ENCODE measurements around the gene BMP15. TPM values are rescaled to one million over a fixed set of nuclear protein-coding genes. Genes with fewer than 3 reads are reported as not detected.

Gene BMP15
- total RNA-seq, 2 donors from 2014 or later, result not detected

DNA sequence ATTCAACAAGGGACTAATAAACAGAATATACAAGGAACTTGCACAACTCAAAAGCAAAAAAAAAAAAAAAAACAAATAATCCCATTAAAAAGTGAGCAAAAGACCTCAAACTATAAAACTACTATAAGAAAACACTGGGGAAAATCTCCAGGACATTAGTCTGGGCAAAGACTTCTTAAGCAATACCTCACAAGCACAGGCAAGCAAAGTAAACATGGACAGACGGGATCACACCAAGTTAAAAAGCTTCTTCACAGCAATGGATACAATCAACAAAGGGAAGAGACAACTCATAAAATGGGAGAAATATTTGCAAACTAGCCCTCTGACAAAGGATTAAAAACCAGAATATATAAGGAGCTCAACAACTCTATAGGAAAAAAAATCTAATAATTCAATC is 17.1 kb upstream of the BMP15 start:
- no peak overlapping the region for H3K27ac ChIP-seq
- no peak for DNase-seq
- H3K9me3 ChIP-seq, result no peaks in the 10 kb centered on the region
- no peak overlapping the region for H3K9ac ChIP-seq (ENCODE audit: low read depth in 2 of 2, low read length in 2 of 2)
- no peaks in the 10 kb centered on the region for H3K4me1 ChIP-seq
- H3K36me3 ChIP-seq, result no peaks in the 10 kb centered on the region
- TF ChIP-seq, protein P1, sequence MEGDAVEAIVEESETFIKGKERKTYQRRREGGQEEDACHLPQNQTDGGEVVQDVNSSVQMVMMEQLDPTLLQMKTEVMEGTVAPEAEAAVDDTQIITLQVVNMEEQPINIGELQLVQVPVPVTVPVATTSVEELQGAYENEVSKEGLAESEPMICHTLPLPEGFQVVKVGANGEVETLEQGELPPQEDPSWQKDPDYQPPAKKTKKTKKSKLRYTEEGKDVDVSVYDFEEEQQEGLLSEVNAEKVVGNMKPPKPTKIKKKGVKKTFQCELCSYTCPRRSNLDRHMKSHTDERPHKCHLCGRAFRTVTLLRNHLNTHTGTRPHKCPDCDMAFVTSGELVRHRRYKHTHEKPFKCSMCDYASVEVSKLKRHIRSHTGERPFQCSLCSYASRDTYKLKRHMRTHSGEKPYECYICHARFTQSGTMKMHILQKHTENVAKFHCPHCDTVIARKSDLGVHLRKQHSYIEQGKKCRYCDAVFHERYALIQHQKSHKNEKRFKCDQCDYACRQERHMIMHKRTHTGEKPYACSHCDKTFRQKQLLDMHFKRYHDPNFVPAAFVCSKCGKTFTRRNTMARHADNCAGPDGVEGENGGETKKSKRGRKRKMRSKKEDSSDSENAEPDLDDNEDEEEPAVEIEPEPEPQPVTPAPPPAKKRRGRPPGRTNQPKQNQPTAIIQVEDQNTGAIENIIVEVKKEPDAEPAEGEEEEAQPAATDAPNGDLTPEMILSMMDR (IDR thresholded peaks at IDR 0.05), result no peak
- no peaks in the 10 kb centered on the region for H3K27me3 ChIP-seq
- intact Hi-C loops (cut with DNase I), result no loop called here
- H3K4me3 ChIP-seq, result no peak overlapping the region

DNA sequence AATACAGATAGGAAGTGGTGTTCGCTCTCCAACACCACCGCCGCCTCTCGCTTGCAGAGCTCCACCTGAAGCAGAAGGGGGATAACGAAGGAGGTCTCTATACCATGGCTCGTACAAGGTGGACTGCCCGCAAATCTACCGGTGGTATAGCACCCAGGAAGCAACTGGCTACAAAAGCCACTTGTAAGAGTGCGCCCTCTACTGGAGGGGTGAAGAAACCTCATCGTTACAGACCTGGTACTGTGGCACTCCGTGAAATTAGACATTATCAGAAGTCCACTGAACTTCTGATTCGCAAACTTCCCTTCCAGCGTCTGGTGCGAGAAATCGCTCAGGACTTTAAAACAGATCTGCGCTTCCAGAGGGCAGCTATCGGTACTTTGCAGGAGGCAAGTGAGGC is 5.2 kb upstream of the BMP15 start:
- peak; percentile 21 for DNase-seq
- Histone ChIP-seq H3K36me3 (no peaks in the 10 kb centered on the region), H3K9me3 (no peaks in the 10 kb centered on the region), H3K27ac (no peak overlapping the region), H3K9ac (ENCODE audit: low read depth in 2 of 2, low read length in 2 of 2) (no peak overlapping the region), H3K4me1 (no peaks in the 10 kb centered on the region), H3K4me3 (no peak overlapping the region), H3K27me3 (peaks cover 9% of the 10 kb centered on the region)
- TF ChIP-seq, protein P1 (IDR thresholded peaks at IDR 0.05), result peak; percentile 44
- intact Hi-C loops (cut with DNase I), result loop anchor here (2.0 kb wide), 1 partner anchor 157 kb away; no protein-coding TSS in a partner anchor

DNA sequence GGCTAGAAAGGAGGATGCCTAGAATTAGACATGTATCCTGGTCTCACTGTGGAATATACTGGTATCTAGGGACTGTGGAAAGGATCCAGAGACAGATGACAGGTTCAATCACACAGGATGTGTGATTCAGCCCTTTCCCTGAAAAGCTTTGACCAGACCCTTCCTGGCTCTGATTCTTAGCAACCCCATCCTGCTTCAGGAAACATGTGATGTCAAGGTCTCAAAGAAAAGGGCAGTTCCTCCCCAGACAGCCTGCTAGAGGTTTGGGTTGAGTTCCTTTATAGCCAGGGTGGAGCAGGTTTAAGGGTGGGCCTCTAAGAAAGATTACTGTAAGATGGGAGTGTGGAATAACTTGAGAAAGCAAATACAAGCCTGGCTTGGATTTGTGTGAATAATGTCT is 3.0 kb downstream of the BMP15 start:
- no peaks in the 10 kb centered on the region for H3K4me1 ChIP-seq
- TF ChIP-seq, protein P1 (IDR thresholded peaks at IDR 0.05), result no peak
- no peak overlapping the region for H3K27ac ChIP-seq
- intact Hi-C loops (cut with DNase I), result no loop called here
- no peak for DNase-seq
- no peak overlapping the region for H3K4me3 ChIP-seq
- H3K9me3 ChIP-seq, result no peaks in the 10 kb centered on the region
- no peaks in the 10 kb centered on the region for H3K27me3 ChIP-seq
- no peaks in the 10 kb centered on the region for H3K36me3 ChIP-seq
- no peak overlapping the region for H3K9ac ChIP-seq (ENCODE audit: low read depth in 2 of 2, low read length in 2 of 2)

DNA sequence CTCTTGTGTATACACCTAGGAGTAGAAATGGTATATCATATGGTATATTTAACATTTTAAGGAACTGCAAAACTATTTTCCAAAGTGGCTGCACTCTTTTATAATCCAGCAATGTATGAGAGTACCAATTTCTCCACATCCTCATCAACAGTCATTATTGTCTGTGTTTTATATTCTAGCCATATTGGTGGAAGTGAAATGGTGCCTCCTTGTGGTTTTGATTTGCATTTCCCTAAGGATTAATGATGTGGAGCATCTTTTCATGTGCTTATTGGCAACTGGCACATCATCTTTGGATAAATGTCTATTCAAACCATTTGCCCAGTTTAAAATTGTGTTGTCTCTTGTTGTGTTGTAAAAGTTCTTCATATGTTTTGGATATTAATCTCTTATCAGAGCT is 9.6 kb downstream of the BMP15 start:
- Histone ChIP-seq H3K4me1 (no peaks in the 10 kb centered on the region), H3K36me3 (no peaks in the 10 kb centered on the region), H3K4me3 (no peak overlapping the region)

DNA sequence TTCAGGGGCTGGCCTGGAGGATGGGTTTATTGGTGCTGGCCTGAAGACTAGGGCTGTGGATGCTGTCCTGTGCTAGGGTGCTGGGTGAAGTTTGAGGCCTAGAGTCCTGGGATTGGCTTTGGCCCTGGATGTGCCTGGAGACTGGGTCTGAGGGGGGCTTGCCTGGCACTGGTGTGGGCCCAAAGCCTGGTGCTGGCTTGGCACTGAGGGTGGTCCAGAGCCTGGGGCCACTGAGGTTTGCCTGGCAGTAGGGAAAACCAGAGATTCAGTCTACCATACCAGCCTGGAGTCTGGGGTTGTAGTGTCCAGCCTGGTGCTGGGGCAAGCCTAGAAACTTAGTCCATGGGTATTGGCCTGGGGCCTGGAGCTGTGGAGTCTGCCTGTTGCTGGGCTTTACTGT is 16.6 kb downstream of the BMP15 start:
- H3K27ac ChIP-seq, result no peak overlapping the region
- no peak overlapping the region for H3K9ac ChIP-seq (ENCODE audit: low read depth in 2 of 2, low read length in 2 of 2)
- no peaks in the 10 kb centered on the region for H3K9me3 ChIP-seq
- no peaks in the 10 kb centered on the region for H3K4me1 ChIP-seq
- TF ChIP-seq, protein P1 (IDR thresholded peaks at IDR 0.05), result no peak
- H3K4me3 ChIP-seq, result no peak overlapping the region
- intact Hi-C loops (cut with DNase I), result no loop called here
- no peaks in the 10 kb centered on the region for H3K36me3 ChIP-seq
- no peak for DNase-seq
- no peaks in the 10 kb centered on the region for H3K27me3 ChIP-seq

More for the DNA sequence above, 9.6 kb downstream of the BMP15 start:
- DNase-seq, result no peak
- intact Hi-C loops (cut with DNase I), result no loop called here
- TF ChIP-seq, protein P1 (IDR thresholded peaks at IDR 0.05), result peak; percentile 30
- no peak overlapping the region for H3K9ac ChIP-seq (ENCODE audit: low read depth in 2 of 2, low read length in 2 of 2)
- H3K9me3 ChIP-seq, result no peaks in the 10 kb centered on the region
- H3K27ac ChIP-seq, result no peak overlapping the region
- no peaks in the 10 kb centered on the region for H3K27me3 ChIP-seq

DNA sequence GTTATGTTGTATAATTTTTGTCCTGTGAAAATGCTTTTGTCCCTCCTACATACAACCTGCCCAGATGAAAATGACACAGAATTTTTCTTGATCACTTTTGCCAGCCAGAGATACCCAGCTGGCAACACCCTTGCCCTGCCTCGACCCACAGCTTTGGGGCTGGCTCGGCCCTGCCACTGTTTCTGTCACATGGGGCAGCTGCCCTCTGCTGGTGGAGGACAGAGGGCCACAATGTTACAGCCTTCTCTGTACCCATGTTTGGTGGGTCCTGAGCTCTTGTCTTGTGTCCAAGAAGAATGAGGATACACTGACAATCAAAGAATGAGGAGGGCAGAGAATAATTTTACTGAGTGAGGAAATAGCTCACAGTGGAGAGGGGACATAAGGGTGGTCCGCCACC is 31.1 kb downstream of the BMP15 start:
- no peaks in the 10 kb centered on the region for H3K36me3 ChIP-seq
- no peaks in the 10 kb centered on the region for H3K9me3 ChIP-seq
- no peak overlapping the region for H3K4me3 ChIP-seq
- DNase-seq, result peak; percentile 19
- TF ChIP-seq, protein P1 (IDR thresholded peaks at IDR 0.05), result peak; percentile 20
- no peaks in the 10 kb centered on the region for H3K27me3 ChIP-seq
- intact Hi-C loops (cut with DNase I), result no loop called here
- H3K4me1 ChIP-seq, result no peaks in the 10 kb centered on the region
- H3K9ac ChIP-seq (ENCODE audit: low read depth in 2 of 2, low read length in 2 of 2), result no peak overlapping the region
- no peak overlapping the region for H3K27ac ChIP-seq

All from colonic mucosa (tissue), 4 donors.